Kidney epithelial cell (primary cell): ENCODE measurements around the gene RTN3. TPM values are rescaled to one million over a fixed set of nuclear protein-coding genes. Genes with fewer than 3 reads are reported as not detected.

ENCODE experiments used
- DNase-seq: peaks from one replicate; pipeline ENCODE4 v3.0.0-alpha.2; 2010; ENCODE audit warnings: low read depth
- H3K27me3 ChIP-seq: 2 replicates; pipeline ENCODE4 v1.6.0; 2011; ENCODE audit warnings: low read length; ENCODE audit not compliant: control insufficient read depth, insufficient read depth
- H3K36me3 ChIP-seq: 2 replicates; pipeline ENCODE4 v1.5.1; 2011; ENCODE audit warnings: low read length; ENCODE audit not compliant: control insufficient read depth, insufficient read depth
- H3K4me3 ChIP-seq: 2 replicates; pipeline ENCODE4 v1.5.1; 2011; ENCODE audit warnings: low read depth, mild to moderate bottlenecking, control low read depth, low read length
- total RNA-seq: library from RNA; depleted of rRNA; stranded (reverse); fragments of >200 nt; gene quantifications from 2 replicates; pipeline ENCODE4 v1.2.3, GENCODE V29; 2015
- TF ChIP-seq, protein P1 (sequence below): IDR thresholded peaks from 2 replicates; pipeline ENCODE4 v1.5.1; 2011; ENCODE audit warnings: mild to moderate bottlenecking, moderate library complexity, low read length, control low read depth, inconsistent platforms; ENCODE audit not compliant: insufficient read depth, poor library complexity, severe bottlenecking

Gene RTN3
- total RNA-seq, 1 donor from 2014 or later: 107 TPM

DNA sequence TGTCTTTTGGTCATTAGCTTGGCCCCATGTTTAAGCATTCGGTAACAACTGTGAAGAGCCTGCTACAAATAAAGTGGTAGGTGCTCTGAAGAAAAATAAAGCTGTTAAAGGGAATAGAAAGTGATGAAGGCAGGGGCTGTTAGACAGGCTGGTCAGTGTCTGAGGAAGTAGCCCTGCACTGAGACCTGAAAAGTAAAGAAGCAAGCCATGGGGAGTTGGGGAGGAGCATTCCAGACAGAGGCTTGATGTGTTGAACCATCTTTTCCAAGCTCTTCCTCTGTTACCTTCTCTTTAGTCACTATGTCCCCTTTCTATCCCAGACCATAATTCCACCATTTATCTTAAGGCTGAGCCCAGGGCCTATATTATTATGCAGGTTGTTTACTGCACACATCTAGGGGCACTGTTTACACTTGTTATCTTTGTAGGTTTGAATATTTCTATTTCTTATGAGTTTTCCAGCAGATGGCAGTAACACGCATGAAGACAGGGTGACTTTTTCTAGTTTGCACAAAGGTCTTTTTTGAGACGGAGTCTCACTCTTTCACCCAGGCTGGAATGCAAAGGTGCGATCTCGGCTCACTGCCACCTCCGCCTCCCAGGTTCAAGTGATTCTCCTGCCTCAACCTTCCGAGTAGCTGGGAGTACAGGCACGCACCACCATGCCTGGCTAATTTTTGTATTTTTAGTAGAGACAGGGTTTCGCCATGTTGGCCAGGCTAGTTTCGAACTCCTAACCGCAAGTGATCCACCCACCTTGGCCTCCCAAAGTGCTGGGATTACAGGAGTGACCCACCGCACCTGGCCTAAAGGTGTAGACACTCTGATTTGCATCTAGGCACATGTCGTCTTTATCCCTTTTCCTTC is 64.2 kb downstream of the RTN3 start:
- H3K36me3 ChIP-seq: no peaks in the 10 kb centered on the region
- TF ChIP-seq, protein P1, sequence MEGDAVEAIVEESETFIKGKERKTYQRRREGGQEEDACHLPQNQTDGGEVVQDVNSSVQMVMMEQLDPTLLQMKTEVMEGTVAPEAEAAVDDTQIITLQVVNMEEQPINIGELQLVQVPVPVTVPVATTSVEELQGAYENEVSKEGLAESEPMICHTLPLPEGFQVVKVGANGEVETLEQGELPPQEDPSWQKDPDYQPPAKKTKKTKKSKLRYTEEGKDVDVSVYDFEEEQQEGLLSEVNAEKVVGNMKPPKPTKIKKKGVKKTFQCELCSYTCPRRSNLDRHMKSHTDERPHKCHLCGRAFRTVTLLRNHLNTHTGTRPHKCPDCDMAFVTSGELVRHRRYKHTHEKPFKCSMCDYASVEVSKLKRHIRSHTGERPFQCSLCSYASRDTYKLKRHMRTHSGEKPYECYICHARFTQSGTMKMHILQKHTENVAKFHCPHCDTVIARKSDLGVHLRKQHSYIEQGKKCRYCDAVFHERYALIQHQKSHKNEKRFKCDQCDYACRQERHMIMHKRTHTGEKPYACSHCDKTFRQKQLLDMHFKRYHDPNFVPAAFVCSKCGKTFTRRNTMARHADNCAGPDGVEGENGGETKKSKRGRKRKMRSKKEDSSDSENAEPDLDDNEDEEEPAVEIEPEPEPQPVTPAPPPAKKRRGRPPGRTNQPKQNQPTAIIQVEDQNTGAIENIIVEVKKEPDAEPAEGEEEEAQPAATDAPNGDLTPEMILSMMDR: no peak
- DNase-seq: no peak
- no peaks in the 10 kb centered on the region for H3K27me3 ChIP-seq
- no peak overlapping the region for H3K4me3 ChIP-seq

DNA sequence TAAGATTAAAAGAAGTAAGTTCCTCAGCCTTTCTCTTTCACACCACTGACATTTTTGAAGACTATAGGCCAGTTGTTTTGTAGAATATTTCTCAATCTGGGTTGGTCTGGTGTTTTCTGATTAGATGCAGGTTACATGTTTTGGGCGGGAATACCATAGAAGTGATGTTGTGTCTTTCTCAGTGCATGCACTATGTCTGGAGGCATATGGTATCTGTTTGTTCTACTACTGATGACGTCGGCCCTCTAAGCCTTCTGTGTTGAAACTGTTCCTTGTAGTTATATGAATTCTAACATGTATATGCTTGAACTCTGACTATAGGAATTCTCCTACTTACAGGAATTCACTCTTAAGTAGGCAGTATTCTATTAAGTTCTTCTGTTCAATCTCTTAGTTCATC is 65.7 kb downstream of the RTN3 start:
- Histone ChIP-seq H3K36me3 (no peaks in the 10 kb centered on the region), H3K27me3 (no peaks in the 10 kb centered on the region), H3K4me3 (no peak overlapping the region)
- TF ChIP-seq, protein P1: no peak
- no peak for DNase-seq

DNA sequence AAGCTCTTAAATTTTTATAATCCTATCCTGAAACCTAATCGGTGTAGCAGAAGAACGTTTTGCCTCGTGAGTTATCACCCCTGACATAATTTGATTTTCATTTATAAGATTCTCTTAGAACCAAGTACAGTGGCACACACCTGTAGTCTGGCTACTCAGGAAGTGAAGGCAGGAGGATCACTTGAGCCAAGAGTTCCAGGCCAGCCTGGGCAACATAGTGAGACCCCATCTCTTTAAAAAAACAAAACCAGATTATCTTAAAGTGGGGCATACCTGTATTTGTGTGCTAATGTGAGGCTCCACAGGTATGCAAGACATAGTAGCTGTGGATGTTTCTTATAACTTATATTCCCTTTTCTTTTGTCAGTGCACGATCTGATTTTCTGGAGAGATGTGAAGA is 68.3 kb downstream of the RTN3 start:
- DNase-seq: no peak
- Histone ChIP-seq H3K36me3 (no peaks in the 10 kb centered on the region), H3K4me3 (no peak overlapping the region), H3K27me3 (no peaks in the 10 kb centered on the region)
- TF ChIP-seq, protein P1: no peak

DNA sequence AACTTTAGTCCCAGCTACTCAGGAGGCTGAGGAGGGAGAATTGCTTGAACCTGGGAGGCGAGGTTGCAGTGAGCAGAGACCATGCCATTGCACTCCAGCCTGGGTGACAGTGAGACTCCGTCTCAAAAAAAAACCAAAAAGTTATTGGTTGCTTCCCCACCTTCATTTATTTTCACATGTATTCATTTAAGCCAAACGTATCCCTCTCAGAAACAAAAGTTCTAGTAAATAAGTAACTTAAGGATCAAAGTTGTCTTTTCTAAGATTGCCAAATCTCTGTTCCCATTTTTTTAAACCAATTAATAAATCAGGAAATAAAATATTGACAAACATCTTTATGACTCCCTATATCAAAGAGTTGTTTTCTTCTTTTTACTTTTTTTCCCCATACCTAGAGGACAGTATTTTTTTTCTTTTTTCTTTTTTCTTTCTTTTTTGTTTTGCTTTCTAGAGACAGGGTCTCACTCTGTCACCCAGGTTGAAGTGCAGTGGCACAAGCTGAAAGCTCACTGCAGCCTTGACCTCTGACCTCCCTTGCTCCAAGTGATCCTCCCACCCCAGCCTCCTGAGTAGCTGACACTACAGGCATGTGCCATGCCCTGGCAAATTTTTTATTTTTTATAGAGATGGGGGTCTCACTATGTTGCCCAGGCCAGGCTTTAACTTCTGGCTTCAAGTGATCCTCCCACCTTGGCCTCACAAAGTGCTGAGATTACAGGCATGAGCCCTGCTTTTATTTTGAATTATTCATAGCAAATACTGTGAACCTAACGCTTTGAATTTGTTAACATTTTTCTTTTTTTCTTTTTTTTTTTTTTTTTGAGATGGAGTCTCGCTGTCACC is 75.8 kb downstream of the RTN3 start:
- Histone ChIP-seq H3K36me3 (no peaks in the 10 kb centered on the region), H3K27me3 (no peaks in the 10 kb centered on the region), H3K4me3 (no peak overlapping the region)
- TF ChIP-seq, protein P1: no peak
- no peak for DNase-seq

DNA sequence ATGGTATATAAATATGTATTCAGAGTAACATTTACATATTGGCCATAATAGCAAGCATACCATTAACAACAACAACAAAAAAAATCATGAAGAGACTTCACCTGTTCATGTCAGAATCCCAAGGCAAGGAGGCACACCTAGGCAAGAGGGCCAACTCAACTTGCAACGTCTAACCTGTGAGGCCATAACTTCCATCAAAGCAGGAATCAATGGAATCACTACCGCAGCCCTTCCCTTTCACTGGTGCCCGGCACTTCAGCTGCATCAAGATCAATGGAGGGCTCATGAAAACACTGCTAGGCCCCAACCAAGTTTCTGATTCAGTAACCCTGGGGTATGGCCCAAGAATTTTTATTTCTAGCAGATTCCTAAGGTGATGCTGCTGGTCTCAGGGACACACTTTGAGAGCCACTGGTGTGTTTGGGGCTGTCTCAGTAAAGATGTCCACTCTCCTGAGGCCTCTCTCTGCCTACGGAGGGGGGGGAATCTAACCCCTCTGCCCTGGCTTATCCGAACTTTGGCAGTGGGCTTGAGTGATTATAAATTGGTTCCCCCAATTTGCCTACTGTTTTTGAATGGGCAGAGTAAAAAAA is 79.3 kb downstream of the RTN3 start:
- no peaks in the 10 kb centered on the region for H3K36me3 ChIP-seq

More for the DNA sequence above, 79.3 kb downstream of the RTN3 start:
- TF ChIP-seq, protein P1: no peak
- no peak overlapping the region for H3K4me3 ChIP-seq
- DNase-seq: no peak
- no peaks in the 10 kb centered on the region for H3K27me3 ChIP-seq
